Measurements from ENCODE around the gene LMTK3.
"Not testable (repeated sequence)": the region's sequence is repeated elsewhere in the genome, so short reads cannot be mapped to it uniquely, and the experiment has no call there.

Gene LMTK3

GRCh38 chr19:48502350-48503018 is 9.2 kb downstream of the LMTK3 start:
- no peak for DNase-seq

GRCh38 chr19:48501494-48502349 is 9.9 kb downstream of the LMTK3 start:
- no peak for DNase-seq

DNA sequence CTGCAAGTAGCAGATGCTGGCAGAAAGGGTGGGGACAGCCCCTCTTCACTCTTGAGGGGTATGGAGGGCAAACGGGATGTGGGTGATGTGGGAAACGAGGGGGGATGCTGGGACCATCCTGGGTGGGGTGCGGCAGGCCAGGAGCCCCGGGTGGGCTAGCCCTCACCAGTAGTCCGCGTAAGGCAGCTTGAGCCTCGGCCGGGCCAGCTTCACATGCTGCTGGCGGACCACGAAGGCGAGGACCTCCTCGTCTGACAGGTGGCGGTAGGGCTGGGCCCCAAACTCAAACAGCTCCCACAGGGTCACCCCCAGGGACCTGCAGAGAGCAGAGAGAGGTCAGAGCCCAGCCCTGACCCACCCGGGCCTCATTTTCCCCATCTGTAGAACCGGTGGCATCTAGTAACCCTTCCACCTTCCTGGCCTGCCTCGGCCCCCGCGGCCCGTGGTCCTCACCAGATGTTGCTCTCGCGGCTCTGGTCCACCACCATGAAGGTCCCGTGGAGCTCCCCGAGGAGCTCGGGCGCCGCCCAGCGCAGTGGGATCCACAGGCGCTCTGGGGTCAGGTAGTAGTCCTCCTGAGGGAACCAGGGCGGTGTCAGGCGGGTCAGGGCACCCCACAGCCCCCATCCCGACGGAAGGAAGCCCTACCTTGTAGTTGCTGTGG is 10.7 kb downstream of the LMTK3 start:
- no peak for DNase-seq

DNA sequence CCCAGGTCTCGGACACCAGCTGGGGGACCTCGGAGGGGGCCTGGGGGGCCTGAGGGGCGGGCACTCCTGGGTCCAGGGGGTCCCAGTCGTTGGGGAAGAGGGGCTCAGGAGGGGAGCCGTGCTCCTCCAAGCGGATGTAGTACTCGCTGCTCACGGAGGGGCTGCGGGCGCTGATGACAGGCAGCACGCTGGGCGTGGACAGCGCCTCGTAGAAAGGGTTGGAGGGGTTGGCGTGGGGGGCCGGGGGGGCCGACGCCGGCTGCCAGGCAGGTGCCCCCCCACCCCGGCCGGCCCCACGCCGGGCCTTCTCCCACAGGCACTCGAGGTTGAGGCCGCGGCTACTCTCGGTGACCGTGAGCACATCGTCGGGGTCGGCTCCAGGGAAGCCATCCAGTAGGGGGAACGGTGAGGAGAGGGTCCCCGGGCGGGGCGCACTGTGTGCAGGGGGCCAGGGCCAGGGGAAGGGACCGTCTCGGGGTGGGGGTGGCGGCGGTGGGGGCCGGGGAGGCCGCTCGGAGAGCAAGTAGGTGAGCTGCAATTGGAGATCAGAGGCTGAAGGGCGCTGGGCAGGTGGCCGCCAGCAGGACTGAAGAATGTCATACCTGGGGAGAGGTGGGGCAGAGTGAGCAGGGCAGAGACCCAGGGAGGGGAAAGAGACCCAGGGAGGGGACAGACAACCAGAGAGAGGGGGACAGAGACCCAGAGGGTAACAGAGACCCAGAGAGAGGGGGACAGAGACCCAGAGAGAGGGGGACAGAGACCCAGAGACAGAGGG is 12.1 kb downstream of the LMTK3 start:
- DNase-seq = no peak

GRCh38 chr19:48498595-48499311 is 12.9 kb downstream of the LMTK3 start:
- no peak for DNase-seq

DNA sequence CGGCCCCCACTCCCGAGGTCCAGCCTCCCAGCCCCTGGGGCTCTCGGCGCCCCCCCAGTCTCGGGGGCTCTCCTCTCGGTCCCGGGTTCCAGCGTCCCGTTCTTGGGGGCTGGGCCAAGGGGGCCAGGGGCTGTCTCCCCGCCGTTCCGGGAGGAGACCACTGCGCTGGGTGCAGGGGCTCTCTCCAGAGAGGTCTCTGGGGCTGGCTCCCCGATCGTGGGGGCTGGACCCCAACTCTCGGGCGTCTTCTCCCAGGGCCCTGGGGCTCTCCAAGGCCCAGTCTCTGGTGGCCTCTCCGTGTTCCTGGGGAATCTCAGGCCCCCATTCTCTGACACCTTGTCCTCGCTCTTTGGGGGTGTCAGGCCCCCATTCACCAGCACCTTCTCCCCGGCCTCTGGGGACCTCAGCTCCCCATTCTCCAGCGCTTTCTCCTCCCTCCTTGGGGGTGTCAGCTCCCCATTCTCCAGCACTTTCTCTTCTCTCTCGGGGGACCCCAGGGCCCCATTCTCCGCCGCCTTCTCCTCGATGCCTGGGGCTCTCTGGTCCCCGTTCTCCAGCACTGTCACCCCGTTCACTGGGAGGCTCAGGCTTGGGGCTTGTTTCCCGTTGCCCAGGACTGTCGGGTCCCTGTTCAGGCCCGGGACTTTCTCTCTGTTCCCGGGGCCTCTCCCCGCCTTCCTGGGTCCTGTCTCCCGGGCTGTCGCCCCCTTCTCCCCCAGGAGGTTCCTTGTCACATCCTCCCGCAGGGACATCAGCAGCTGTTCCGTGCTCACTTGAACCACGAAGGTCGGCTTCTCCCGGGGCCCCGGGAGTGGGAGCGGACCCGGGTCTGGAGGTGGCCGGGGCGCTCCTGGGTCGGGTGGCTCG is 13.7 kb downstream of the LMTK3 start:
- no peak for DNase-seq

- DNase-seq = no peak
Observed at GRCh38 chr19:48496959-48497727, 14.5 kb downstream of the LMTK3 start.

GRCh38 chr19:48495396-48495795 is 16.2 kb downstream of the LMTK3 start:
- DNase-seq = no peak

- no peak for DNase-seq
Observed at GRCh38 chr19:48493718-48494401, 17.8 kb downstream of the LMTK3 start.

- no peak for DNase-seq
Observed at GRCh38 chr19:48492925-48493717, 18.5 kb downstream of the LMTK3 start.

DNA sequence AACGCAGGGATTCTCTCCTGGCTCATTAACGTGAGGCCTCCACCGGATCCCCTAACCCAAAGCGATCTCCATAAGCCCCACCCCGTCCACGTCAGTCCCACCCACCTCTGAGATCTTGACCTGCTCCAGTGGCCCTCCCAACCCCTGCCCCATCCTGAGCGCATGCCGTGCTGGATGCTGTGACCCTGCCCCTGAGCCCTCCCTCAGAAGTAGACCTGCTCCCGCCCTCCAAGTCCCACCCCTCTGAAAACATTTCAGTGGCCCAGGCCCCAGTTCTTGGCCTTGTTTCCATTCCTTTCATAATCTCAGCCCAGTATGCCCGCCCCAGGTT is 19.9 kb downstream of the LMTK3 start:
- no peak for DNase-seq

- no peak for DNase-seq
Observed at GRCh38 chr19:48490981-48491792, 20.4 kb downstream of the LMTK3 start.

DNA sequence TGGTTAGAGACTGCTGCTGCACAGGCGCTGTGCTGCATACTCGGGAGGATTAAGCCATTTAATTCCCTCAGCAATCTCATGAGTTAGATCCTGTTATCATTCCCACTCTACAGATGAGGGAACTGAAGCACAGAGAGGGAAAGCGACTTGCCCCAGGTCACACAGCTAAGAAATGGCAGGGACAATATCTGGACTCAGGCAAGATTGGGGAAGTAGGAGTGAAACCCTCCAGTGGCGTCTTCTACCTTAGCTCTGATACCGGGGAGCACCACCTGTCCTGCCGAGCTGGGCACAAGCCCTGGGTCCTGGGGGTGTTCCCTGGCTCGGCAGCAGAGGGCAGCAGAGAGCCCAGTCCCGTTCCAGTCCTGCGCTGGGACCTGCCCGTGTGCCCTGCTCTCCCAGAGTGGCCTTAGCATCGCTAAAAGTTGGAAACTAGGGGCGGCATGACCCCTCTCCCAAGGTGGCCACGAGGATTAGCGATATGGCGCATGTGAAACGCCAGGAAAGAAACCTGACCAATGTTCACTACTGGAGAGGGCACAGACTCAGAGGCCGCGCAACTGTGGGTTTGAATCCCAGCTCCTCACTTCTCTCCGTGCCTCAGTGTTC is 21.9 kb downstream of the LMTK3 start:
- no peak for DNase-seq

- not testable (repeated sequence) for DNase-seq
Observed at GRCh38 chr19:48488478-48488877, 23.2 kb downstream of the LMTK3 start.

- no peak for DNase-seq
Observed at GRCh38 chr19:48487948-48488347, 23.7 kb downstream of the LMTK3 start.

DNA sequence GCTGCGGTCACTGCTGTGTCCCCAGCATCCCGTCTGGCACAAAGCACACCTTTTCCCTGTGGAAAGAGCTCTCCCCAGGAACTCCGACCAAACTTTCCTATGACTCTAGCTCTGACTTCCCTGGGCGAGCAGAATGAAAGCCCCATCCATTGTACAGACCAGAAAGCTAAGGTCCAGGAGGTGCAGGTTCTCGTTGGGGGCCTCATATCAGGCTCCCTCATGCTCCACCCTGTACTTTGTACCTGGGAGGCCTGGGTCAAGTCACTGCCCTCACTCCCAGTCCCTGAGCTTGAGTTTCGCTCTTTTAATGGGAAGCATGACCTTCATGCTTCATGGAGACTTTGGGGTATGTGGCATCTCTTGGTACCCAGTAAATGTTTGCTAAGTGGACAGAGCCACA is 24.1 kb downstream of the LMTK3 start:
- no peak for DNase-seq

DNA sequence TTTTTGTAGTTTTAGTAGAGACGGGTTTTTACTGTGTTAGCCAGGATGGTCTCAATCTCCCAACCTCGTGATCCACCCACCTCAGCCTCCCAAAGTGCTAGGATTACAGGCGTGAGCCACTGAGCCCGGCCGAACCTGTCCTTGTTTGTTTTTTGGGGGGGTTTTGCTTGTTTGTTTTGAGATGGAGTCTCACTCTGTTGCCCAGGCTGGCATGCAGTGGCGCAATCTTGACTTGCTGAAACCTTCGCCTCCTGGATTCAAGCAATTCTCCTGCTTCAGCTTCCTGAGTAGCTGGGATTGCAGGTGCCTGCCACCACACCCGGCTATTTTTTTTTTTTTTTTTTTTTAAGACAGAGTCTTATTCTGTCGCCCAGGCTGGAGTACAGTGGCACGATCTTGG is 24.9 kb downstream of the LMTK3 start:
- DNase-seq = not testable (repeated sequence)
